GM19023 (cell line): ENCODE data around the gene NPAS3.

Experiments
- ATAC-seq: cut with Tn5 transposase; IDR thresholded peaks from one replicate; pipeline ENCODE4 v1.9.1; 2021; ENCODE audit warnings: mild to moderate bottlenecking, moderate library complexity; ENCODE audit not compliant: unreplicated experiment

NPAS3 gene

DNA sequence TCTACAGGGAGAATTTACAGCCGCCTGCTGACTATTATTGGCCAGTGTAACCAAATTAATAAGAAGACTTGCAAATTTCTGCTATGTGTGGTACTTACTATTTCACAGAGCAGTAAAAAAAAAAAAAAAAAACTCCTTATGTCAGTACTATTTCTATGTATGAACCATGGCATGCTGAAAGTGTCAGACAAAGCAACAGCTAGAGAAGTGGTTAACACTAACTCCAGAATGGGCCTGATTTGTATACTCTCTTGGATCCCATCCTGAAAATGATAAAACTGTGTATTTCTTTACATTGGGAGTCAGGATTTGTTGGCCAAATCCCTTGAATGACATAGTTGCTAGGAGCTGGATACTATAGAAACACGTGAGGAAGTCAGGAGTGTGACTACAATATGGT, 595.4 kb downstream of the NPAS3 start:
- no peak for ATAC-seq

DNA sequence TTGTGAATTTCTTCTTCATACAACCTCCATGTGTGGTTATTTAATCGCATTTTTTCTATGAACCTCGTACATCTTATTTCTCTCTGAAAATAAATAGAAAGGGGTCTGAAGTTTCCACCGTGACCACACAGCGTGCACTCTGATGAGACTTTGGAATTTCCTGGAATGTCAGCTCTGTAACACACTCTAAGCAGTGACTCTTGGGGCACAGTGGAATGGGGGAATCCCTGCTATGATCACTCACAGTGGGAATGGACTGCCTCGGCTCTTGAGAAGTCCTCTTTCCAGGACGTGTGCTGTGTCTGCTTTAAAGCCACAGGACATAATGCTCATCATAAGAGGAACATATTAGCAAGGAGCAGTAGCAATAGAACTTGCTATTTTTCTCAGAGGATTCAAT, 596.0 kb downstream of the NPAS3 start:
- no peak for ATAC-seq

DNA sequence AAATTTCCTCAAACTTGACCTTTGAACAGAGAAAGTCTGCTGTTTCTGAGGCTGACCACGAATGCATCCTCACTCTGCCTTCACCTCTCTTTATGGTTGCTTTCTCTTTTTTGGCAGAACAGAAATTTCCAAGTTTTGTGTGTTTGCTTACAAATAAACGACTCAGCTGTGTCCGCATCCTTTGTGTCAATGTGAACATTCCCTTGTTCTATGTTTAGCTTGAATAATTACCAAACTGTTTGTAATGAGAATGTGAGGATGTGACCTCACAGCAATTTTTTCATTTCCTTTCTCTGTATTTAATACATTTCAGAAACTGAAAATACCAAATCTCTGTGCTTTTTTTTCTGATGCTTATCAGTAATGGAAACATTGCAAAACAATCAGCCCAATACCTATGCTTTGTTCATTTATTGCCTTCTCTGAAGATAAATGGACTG, 601.3 kb downstream of the NPAS3 start:
- no peak for ATAC-seq

DNA sequence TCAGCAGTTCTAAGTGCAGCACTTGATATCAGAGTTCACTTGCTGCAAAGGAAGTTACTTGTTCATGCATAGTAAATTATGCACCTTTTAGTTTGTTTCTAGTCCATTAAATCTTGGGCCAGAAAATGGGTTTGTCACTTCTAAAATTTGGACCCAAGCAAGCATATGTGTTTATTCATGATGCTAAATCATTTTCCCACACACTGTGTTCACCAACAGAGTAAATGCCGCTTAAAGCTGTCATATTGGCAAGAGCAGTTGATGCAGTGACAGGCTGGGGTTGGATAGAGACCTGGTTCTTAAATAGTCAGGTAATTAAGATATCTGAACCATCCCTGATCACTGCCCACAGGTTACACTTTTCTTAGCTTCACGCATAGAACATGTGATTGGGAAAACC, 602.5 kb downstream of the NPAS3 start:
- ATAC-seq, result no peak

DNA sequence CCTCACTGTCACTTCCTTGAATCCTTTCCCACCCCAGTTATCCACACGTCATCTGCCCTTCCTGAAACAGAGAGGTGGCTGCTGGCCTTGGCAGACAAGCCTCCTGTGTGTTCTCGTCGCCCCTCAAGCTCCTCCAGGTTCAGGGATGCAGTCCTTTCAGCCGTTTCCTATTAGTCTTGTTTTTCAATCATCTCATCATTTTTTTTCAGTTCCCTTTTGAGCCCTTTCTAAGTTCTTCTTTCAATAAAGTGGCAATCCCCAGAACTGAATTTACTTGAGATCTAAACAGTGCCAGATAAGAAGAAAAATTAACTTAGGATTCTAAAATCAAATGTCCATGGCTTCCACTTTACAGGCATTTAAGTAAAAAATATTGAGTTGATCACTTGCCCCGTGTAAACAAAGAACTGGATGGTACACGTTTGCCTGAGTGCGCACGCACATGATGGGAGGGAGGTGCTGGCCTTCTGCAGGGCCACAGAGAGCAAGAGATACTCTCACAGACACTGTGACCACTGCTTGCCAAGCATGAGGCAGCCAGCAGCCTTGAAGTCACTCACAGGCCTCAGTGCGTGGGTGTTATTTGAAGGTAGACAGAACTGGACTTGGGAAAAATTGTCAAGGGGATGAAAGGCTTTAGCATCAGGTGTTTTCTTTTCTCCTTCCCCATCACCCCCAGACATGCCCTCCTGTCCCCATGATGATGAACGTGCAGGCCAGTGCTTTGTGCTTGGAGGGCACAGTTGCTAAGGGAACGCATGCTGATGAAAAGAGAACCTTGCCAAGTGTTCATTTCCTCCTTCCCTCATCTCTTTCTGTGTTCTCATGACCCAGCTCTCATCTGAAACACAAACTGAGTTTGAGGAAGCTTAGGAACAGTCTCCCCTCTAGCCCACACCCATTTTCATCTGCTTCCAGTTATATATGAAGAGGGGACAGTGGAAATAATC, 603.9 kb downstream of the NPAS3 start:
- ATAC-seq, result peak; percentile 36

DNA sequence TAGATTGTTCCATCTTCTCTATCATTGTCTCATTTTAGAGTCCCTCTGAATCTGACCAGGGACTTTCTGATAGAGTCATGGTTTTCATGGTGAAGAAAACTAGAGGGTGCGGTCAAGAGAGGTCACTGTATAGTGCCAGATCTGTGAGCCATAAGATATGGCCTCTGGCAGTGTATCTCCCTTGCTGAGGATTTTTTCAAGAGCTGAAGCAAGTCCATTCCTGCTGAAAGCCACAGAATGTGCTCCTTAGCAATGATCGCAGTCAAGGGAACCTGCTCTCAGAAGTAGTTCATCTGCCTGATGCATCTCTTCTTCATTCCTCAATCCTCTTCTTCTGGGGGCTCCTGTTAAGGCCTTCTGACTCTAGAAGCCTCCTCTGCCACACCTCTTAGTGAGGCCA, 607.0 kb downstream of the NPAS3 start:
- no peak for ATAC-seq

DNA sequence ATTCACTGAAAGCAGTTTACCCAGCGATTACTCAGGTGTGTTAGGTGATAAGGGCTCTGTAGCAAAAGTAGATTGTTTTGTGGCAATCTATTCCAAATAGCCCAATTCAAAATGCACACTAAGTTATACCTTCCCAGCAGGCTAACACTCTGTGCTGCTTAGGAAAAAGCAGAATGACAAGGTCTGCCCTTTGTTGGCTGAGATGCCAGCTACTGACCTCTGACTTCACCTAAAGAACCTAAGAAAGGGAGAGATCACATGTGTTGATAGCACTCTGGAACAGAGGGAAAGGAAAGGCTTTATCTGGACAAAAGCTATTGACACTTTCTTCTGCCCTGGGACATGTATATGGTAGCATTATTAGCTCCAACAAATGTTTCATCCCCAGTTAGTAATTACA, 609.9 kb downstream of the NPAS3 start:
- ATAC-seq, result no peak

DNA sequence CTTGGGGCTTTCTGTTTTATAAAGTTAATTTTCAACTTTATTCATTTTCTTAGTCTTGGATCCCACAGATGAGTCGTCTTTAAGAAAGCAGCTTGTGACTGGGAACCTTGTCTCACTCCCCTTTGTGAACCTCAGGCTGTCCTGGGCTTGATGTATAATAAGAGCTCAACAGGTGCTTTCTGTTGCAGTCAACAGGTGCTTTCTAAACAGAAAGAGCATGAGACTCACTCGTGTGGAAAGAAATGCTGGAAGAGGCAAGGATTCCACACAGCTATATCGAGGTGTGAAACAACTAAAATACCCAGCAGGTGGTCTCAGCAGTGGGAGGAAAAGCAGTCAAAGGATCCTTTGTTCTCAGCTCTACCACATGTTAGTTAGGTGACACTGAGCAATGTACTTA, 613.3 kb downstream of the NPAS3 start:
- no peak for ATAC-seq

DNA sequence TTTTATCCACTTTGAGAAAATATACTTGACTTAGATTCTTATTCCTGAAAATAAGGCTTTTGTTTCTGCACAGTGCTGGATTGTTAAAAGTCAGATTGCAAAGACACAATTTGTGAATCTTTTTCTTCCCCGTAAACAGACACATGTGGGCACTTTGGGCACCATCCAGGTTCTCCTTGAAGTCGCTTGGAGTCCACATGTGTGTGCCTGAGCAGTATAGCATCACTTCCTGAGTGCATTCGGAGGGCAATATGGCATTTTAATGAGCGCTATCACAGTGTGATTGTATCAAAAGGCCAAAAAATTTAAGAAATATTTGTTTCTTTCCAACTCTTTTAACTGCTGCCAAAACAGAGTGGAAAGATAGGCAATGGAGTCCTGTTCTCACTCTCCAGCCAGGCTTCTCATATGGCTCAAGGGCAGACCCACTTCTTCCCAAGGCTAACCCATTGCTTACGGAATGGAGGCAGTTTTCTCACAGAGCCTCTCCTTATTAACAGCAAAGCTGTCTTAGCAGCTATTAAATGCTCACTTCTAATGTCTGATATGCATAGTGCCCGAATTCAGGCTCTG, 615.1 kb downstream of the NPAS3 start:
- ATAC-seq, result no peak

DNA sequence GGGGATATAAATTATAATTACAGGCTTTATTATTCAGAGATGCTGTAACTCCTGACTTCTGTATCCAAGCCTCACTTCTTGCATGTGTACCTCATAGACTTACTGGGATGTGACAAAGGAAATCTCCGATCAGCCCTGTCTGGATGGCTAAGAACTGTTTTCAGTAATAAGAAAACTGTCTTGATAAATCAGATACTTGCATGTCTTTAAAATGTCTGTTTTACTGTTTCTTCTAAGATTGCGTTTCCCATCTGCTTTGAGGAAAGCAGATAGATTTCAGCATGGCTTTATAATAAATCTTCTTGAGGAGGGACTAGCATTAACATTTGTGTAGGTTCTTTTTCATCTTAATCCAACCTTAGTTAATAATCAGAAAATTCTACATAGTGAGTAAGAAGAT, 616.3 kb downstream of the NPAS3 start:
- ATAC-seq, result no peak

DNA sequence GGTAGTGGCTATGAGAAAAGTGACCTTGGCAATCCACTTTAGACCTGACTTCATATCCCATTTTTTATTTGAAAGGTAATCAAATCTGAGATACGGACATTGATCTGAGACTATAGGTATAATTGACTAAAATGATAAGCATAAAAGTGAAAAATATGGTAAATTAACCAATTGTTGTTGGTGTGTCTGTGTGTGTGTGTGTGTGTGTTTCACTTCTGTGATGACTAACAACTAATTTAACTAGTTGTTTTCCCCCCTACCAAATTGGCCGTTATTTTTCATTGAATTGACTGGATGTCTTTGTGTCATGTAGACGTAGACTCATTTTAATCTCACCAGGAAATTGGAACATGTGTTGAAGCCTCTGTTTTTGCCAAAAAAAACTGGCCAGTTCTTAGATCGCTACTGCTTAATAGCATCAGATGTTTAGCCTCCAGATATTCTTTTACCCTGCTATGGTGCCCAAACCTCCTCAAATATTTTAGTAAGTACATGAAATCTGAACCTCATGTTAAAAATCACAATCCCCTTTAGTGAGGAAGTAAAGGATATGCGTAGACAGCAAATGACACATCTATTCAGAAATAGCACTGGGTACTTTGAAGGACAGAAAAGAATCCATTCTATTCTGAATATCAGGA, 617.2 kb downstream of the NPAS3 start:
- no peak for ATAC-seq

DNA sequence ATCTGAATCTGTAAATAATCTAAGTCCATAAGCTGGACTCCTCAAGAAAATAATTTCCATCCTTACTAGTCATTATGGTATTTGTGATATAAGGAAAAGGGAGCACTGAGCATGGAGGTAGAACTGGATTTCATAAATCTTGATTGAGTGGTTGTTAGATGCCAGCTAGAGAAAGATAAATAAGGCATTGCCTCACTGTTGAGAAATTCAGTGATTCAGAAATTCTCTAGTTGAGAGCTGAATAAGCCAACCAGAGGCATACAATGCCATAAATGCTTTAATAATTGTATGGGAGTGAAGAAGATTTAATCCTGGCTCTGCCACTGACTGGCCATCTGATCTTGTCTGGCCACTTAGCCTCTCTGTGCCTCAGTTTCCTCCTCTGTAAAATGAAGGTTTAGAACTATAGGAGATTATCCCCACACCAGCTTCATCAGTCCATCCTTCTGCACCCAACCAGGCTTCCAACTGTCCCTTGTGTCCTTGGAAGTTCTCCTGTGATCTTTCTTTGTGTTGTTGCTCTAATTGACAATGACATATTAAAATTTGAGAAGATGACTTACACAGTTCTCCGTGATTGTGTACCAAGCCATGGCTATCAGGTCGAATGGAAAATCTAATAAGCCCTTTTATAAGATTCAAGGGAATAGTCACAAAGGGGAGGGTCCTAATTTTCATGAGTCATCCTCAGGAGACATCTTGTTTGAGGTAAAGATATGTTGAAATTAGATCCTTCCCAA, 617.9 kb downstream of the NPAS3 start:
- ATAC-seq, result no peak

DNA sequence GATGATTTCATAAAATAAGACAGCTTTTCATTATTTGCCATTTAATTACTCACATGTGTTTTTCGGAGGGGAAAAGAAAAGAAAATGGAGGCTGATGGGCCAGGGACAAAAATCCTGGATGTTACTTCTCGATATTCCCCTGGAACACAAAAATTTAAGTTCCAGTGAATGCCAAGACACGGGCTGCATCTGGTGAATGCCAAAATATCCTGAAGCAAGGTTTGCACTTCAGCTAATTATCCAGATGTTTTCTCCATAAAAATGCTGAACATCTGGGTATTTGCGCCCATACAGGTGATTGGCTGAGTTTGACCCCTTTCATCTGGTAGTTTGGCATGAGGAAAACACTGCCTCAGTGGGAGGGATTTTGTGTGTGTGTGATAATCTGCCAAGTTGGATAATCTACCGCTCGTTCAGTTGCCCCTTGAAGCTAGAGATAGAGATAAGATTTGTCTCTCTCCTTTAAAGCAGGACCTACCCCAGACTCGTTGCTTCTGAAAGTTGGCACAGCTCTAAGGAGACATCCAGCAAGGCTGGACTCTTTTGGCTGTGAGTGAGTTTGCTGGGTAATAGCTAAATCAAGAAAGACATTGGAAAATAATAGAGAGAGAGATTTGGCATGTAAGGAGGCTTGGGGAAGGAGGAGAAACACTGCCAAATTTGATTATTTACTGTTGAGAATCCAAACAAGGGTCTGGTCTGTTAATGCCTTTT, 622.2 kb downstream of the NPAS3 start:
- ATAC-seq, result no peak

DNA sequence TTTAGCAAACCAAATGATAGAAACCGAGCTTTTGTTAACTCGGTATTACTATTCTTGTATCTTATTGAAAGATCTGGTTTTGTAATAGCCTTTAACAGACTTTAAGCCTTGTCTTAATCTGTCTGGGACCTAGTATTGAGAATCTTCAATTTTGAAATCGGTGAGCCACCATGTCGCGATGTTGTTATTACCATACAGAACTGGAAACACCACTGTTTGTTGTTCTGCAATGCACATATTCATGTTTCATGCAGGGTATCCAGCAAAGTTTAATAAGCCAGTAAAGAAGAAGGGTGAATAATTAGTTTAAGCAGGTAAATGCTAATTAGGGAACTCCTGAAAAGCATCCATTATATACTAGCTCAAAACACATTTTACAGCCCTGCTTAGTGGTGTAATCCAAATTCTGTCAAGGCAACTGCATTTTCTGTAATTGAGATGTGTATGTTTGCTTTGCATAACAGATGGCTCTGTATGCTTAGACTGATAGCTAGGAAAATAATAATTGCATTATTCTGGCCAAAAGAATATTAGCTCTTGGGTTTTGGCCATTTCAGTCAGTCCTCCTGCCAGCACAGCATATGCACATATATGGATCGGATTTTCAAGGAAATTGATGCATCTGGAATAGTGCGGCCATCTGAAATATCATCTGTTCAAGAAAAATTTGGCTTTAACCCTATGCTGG, 623.0 kb downstream of the NPAS3 start:
- no peak for ATAC-seq

DNA sequence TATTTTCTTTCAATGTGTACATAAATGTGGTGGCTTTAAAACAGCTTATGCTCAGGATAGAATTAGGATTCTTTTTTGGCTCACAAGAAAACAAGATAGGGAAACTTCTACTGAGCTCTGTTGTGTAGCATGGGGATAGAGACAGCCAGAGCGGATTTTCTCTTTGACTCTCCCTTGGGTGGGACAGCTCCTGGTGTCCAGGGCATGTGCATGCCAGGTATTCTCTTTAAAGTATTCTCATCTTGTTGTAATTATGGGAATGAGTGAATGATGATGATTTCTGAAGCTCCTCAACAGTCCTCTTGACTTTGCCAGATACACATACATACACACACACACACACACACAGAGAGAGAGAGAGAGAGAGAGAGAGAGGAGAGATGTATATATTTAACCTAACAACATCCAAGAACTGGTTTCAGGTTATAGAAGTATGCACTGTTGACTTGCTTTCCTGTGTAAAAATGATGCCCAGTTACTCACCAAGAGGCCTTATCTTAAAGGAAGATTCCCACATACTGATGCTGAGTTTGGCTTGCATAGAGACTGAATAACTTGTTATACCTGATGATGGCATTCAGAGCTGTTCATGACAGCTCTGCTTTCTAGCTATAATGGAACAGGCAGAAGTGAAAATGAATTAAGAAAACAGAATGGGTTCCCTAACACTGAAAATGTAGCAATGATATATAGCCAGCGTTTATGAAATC, 624.7 kb downstream of the NPAS3 start:
- no peak for ATAC-seq

DNA sequence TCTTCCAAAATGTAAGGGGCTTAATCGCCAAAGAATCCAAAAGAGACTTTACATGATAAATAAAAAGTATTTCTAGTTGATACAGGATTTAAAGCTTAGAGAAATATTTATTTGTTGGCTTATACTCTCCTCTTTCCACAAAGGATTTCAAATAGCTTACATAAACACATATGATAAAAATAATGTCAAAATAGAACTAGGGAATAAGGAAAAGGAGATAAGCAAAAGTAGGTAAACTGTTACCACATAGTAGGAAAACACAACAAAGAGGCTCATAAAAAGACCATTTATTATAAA, 625.2 kb downstream of the NPAS3 start:
- no peak for ATAC-seq

DNA sequence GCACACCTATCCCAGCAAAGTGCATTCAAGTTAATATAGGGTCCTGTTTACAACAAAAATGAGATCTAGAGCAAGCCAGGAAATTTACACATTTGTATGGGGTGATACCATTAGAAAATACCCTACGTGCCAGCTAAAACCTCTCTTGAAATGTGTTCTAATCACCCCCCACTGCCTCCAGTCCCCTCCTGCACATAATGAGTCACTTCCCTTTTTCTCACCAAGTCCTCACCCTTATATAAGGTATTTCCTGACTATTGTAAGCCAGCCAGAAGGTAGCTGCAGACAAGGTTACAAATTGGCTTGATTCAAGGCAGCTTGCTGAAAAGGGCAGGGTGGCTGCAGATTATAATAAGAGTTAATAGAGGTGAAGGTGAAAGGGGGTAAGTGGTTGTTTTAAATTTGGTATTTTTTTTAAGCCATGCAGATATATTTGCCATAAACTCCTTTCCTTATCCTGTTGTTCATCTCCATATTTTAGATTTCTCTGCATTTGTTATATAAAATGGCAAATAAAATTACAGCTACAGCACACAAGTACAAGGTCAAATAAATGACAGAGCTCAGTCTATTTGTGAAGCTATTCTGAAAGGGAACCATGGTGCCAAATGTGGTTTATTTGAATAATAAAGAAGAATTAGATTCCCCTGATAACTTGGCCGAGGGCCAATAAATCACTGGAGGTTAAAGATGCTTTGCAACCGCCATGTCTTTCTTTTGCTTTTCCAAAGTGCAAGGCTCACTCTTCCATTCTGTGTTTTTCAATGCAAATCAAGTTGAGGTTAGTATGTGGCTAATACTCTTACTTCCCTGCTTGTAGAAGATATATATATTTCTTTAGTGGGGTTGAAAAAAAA, 626.3 kb downstream of the NPAS3 start:
- ATAC-seq, result peak; percentile 62

DNA sequence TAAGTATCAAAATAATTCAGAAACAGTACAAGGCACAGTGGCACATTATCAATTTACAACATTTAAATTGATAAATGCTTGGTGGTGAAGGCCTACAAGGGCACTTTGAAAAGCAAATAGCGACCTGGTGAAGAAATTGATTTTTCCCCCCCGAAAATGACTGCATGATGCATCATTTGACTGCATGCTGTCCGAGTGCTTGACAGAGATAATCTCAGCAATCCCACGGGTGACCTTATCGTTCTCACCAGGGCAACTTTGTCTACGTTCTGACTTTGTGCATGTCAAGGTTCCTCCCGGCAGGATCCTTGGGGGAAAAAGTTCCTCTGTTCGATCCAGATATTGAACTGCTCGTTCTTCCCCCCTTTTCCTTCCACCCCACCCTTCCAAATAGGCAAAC, 627.4 kb downstream of the NPAS3 start:
- no peak for ATAC-seq
